ENCODE measurements around the gene ACAD8. TPM values are rescaled to one million over a fixed set of nuclear protein-coding genes. Genes with fewer than 3 reads are reported as not detected.

The ACAD8 gene
- total RNA-seq: 10 to 100 TPM; 25.7 to 27.3 TPM
- long read RNA-seq, transcript ACAD8-201 (11 exons, 2,249 nt): major isoform, 76 of 89 reads
- long read RNA-seq, partial matches to known transcripts: 0 of 89 reads
- long read RNA-seq, other reads (novel, unspliced or antisense): 13 of 89 reads

GRCh38 chr11:134253188-134253993, at the start of gene ACAD8, which contains the start of gene THYN1:
ACAD8 (plus strand) TSS chr11:134253568; CDS start chr11:134253601, 33 bp downstream.
THYN1 (minus strand) TSS chr11:134253352; CDS start chr11:134252882, 470 bp downstream.
- intact Hi-C loops (cut with DNase I): no loop called here
- DNase-seq (peak; percentile 98), ATAC-seq (peak; percentile 99 to 100)

- ATAC-seq (no peak), DNase-seq (no peak)
- intact Hi-C loops (cut with DNase I): no loop called here
These were observed 47.6 kb upstream of the ACAD8 start for GRCh38 chr11:134205729-134206128.

GRCh38 chr11:134206185-134206584, 47.2 kb upstream of the ACAD8 start:
- no peak for DNase-seq
- no peak for ATAC-seq
- intact Hi-C loops (cut with DNase I): no loop called here

- no peak for ATAC-seq
- intact Hi-C loops (cut with DNase I): no loop called here
- peak; percentile 38 for DNase-seq
These were observed 45.7 kb upstream of the ACAD8 start for GRCh38 chr11:134207538-134208239.

GRCh38 chr11:134215836-134216235, 37.5 kb upstream of the ACAD8 start:
- ATAC-seq: no peak
- DNase-seq: no peak
- intact Hi-C loops (cut with DNase I): no loop called here

- DNase-seq (no peak), ATAC-seq (no peak)
- intact Hi-C loops (cut with DNase I): no loop called here
These were observed 36.6 kb upstream of the ACAD8 start for GRCh38 chr11:134216816-134217215.

GRCh38 chr11:134223121-134223520, 30.2 kb upstream of the ACAD8 start:
- DNase-seq (no peak), ATAC-seq (no peak)
- intact Hi-C loops (cut with DNase I): no loop called here

- DNase-seq (peak; percentile 98), ATAC-seq (peak; percentile 94 to 95)
- intact Hi-C loops (cut with DNase I): no loop called here
These were observed 29.3 kb upstream of the ACAD8 start, which contains the start of the genes NCAPD3 and VPS26B for GRCh38 chr11:134223836-134224709. NCAPD3 (minus strand) TSS chr11:134223967; CDS start chr11:134223926, 41 bp downstream. VPS26B (plus strand) TSS chr11:134224671; CDS start chr11:134225123, 452 bp downstream.

GRCh38 chr11:134224710-134225664, 28.4 kb upstream of the ACAD8 start:
- ATAC-seq: peak; percentile 45 to 56
- peak; percentile 74 for DNase-seq
- intact Hi-C loops (cut with DNase I): no loop called here

GRCh38 chr11:134226806-134227325, 26.5 kb upstream of the ACAD8 start:
- no peak for DNase-seq
- intact Hi-C loops (cut with DNase I): no loop called here
- ATAC-seq: no peak

GRCh38 chr11:134228625-134229024, 24.7 kb upstream of the ACAD8 start:
- ATAC-seq: no peak
- intact Hi-C loops (cut with DNase I): no loop called here

GRCh38 chr11:134229126-134229790, 24.1 kb upstream of the ACAD8 start:
- ATAC-seq: no peak
- no peak for DNase-seq
- intact Hi-C loops (cut with DNase I): no loop called here

More at GRCh38 chr11:134228625-134229024, 24.7 kb upstream of the ACAD8 start:
- no peak for DNase-seq

- no peak for ATAC-seq
- intact Hi-C loops (cut with DNase I): no loop called here
- DNase-seq: no peak
These were observed 23.0 kb upstream of the ACAD8 start for GRCh38 chr11:134230339-134230738.

GRCh38 chr11:134231958-134232659, 21.3 kb upstream of the ACAD8 start:
- DNase-seq (no peak), ATAC-seq (no peak)
- intact Hi-C loops (cut with DNase I): no loop called here

- no peak for DNase-seq
- ATAC-seq: no peak
- intact Hi-C loops (cut with DNase I): no loop called here
These were observed 19.6 kb upstream of the ACAD8 start for GRCh38 chr11:134233729-134234179.

- ATAC-seq: peak in 1 of 2 donors; percentile 25
- DNase-seq: no peak
- intact Hi-C loops (cut with DNase I): no loop called here
These were observed 18.0 kb upstream of the ACAD8 start for GRCh38 chr11:134235399-134235798.
